Gastrocnemius medialis (tissue), 4 donors: ENCODE measurements around the gene RPS6KA2. TPM values are rescaled to one million over a fixed set of nuclear protein-coding genes. Genes with fewer than 3 reads are reported as not detected.

ENCODE experiments used
- ATAC-seq, 2 donors: fragments of 150-250 bp; one replicate each; pipeline ENCODE4 v1.9.1; 2016
- DNase-seq, 2 donors: peaks; one replicate each; pipeline ENCODE4 v3.0.0-alpha.2; 2019
- H3K27ac ChIP-seq, 4 donors: fragments of 200-600 bp; sonication (generic); 1 replicate in 1 of 4; 2 replicates in 3 of 4; pipeline ENCODE4 v1.5.1; 2016 to 2018; ENCODE audit warnings: mild to moderate bottlenecking in 2 of 4, moderate library complexity in 1 of 4
- H3K27me3 ChIP-seq, 3 donors: fragments of 200-600 bp; sonication (generic) in 2 of 3; 1 replicate in 1 of 3; 2 replicates in 2 of 3; pipeline versions ENCODE4 v1.5.1 to v1.6.0; 2016 to 2019; ENCODE audit warnings: mild to moderate bottlenecking in 1 of 3, moderate library complexity in 1 of 3
- H3K36me3 ChIP-seq, 2 donors: fragments of 200-600 bp; sonication (generic) in 1 of 2; one replicate each; pipeline ENCODE4 v1.5.1; 2017 to 2018
- H3K4me1 ChIP-seq, 2 donors: fragments of 200-600 bp; sonication (generic) in 1 of 2; one replicate each; pipeline ENCODE4 v1.5.1; 2016 to 2017; ENCODE audit warnings: mild to moderate bottlenecking in 2 of 2
- H3K4me3 ChIP-seq, 4 donors: fragments of 200-600 bp; sonication (generic) in 3 of 4; 1 replicate in 1 of 4; 2 replicates in 3 of 4; pipeline ENCODE4 v1.5.1; 2016 to 2019; ENCODE audit warnings: mild to moderate bottlenecking in 2 of 4
- H3K9me3 ChIP-seq, 3 donors: fragments of 200-600 bp; sonication (generic) in 2 of 3; 1 replicate in 1 of 3; 2 replicates in 2 of 3; pipeline ENCODE4 v1.5.1; 2016 to 2019
- POLR2A ChIP-seq, 2 donors: fragments of 450-650 bp; IDR thresholded peaks; one replicate each; pipeline ENCODE4 v1.6.1; 2017; ENCODE audit warnings: antibody characterized with exemption in 2 of 2, mild to moderate bottlenecking in 2 of 2, moderate library complexity in 2 of 2
- in situ Hi-C, 4 donors: fragments of 200-750 bp; cut with MboI; loops; one replicate each; pipeline versions ENCODE4 v1.15.0 to v1.8.0; 2017; ENCODE audit warnings: low sequenced_read_pairs in 4 of 4
- intact Hi-C: fragments of 100-400 bp; cut with DNase I; formaldehyde crosslinking; loops from one replicate; pipeline ENCODE4 v1.15.1; 2023; ENCODE audit warnings: low total_unique reads
- total RNA-seq, 4 donors: library from RNA; depleted of rRNA; stranded (reverse); fragments of >200 nt; gene quantifications; one replicate each; pipeline versions ENCODE4 v1.1.0 to v1.2.3, GENCODE V29; 2016
- TF ChIP-seq, protein P1 (sequence below), 5 experiments: fragments of 450-650 bp in 3 of 5; fragments of 200-600 bp in 2 of 5; sonication (generic) in 2 of 5; IDR thresholded peaks in 4 of 5; conservative IDR thresholded peaks in 1 of 5; 1 replicate in 4 of 5; 2 replicates in 1 of 5; pipeline ENCODE4 v1.5.1; 2016 to 2019; ENCODE audit warnings: antibody characterized with exemption in 5 of 5, mild to moderate bottlenecking in 3 of 5, moderate library complexity in 3 of 5

Gene RPS6KA2
- total RNA-seq, 4 donors from 2014 or later = 18.7 to 35.7 (median 27.4) TPM

DNA sequence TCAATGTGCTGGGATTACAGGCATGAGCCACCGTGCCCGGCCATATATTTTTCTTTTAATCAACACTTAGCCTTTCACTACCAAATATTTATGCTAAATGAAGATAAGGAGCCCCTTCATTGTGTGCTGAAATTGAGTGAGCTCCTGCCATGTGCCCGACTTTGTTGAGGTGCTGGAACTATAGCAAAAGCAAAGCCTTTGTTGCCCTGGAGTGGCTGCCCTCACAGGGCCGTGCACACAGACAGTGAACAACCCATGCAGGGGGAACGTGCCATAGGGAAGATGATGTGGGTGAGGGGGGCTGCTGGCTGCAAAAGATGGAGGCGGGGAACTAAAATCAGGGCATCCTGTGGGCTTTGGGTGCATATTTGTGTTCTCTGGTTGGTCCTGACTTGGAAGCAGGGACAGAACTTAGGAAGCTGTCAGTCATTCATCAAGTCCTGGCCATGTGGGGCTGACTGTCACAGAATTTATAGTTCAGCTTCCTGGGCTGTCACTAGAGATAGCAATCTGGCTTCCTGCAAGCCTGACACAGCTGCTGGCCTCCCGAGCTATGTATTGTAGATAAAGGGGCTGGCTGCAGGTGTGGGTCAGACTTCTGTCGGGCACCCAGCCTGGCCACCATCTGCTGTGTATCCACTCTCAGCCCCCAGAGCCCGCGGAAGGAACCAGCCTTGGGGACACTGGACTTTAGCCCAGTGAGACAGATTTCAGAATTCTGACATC is 187.5 kb downstream of the RPS6KA2 start:
- in situ Hi-C loops (no loop called here), intact Hi-C loops (no loop called here)
- TF ChIP-seq, protein P1, sequence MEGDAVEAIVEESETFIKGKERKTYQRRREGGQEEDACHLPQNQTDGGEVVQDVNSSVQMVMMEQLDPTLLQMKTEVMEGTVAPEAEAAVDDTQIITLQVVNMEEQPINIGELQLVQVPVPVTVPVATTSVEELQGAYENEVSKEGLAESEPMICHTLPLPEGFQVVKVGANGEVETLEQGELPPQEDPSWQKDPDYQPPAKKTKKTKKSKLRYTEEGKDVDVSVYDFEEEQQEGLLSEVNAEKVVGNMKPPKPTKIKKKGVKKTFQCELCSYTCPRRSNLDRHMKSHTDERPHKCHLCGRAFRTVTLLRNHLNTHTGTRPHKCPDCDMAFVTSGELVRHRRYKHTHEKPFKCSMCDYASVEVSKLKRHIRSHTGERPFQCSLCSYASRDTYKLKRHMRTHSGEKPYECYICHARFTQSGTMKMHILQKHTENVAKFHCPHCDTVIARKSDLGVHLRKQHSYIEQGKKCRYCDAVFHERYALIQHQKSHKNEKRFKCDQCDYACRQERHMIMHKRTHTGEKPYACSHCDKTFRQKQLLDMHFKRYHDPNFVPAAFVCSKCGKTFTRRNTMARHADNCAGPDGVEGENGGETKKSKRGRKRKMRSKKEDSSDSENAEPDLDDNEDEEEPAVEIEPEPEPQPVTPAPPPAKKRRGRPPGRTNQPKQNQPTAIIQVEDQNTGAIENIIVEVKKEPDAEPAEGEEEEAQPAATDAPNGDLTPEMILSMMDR (IDR thresholded peaks at IDR 0.05 in 4 of 5, conservative IDR thresholded peaks at IDR 0.05 in 1 of 5) = no peak
- no peak for TF ChIP-seq POLR2A (IDR thresholded peaks at IDR 0.05)
- ATAC-seq = no peak
- DNase-seq = no peak
- Histone ChIP-seq H3K4me1 (no peaks in the 10 kb centered on the region), H3K9me3 (no peaks in the 10 kb centered on the region), H3K4me3 (no peak overlapping the region), H3K27ac (no peak overlapping the region), H3K36me3 (peaks cover 0 to 5% of the 10 kb centered on the region in 2 donors), H3K27me3 (no peaks in the 10 kb centered on the region)

DNA sequence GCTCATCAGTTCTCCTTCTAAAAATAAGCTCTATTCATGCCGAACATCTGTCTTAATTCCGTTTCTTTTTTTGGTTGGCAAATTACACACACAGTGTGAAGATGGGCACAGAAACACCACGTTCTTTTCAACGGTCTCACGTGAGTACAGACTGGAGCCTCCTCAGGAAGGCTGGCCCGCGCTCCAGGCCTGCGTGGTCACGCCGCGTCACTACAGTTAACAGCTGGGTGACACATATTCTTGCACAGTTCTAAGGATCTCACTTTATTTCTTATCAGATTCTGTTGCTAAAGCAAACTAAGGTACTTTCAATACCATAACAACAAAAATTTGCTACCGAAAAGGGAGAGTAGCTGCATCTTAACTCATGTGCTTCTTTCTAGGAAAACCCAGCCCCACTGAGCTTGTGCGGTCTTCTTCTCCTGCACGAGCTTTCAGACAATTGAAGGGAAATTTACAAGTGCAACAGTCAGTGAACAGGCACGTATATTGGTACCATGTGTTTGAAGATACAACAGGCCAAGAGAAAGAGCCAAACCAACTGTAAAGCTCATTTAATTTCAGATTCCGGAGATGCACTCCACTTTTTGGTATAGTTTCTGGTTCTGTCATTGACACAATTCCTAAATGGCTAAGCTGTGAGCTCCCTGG is 188.7 kb downstream of the RPS6KA2 start:
- ATAC-seq (no peak), DNase-seq (no peak)
- Histone ChIP-seq H3K36me3 (peaks cover 0 to 5% of the 10 kb centered on the region in 2 donors), H3K9me3 (no peaks in the 10 kb centered on the region), H3K4me3 (no peak overlapping the region), H3K27me3 (no peaks in the 10 kb centered on the region), H3K27ac (no peak overlapping the region), H3K4me1 (no peaks in the 10 kb centered on the region)
- TF ChIP-seq, protein P1 (IDR thresholded peaks at IDR 0.05 in 4 of 5, conservative IDR thresholded peaks at IDR 0.05 in 1 of 5) = no peak
- TF ChIP-seq POLR2A (IDR thresholded peaks at IDR 0.05) = no peak
- intact Hi-C loops (no loop called here), in situ Hi-C loops (no loop called here)

DNA sequence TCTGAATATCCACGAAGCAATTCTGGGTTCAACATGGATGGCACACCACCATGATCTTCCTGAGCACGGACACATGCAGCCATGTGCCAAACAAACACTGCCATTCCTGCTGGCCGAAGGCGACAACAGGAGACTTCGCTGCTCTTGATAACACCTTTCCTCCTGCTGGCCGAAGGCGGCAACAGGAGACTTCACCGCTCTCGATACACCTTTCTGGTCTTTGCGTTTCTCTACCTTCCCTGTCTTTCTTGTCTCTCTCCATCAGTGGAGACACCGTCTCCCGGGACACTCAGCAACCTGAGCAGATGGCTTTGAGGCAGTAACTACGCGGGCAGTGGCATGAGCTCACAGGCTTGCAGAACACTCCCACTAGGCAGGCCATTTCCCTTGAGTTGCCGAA is 189.4 kb downstream of the RPS6KA2 start:
- TF ChIP-seq, protein P1 (IDR thresholded peaks at IDR 0.05 in 4 of 5, conservative IDR thresholded peaks at IDR 0.05 in 1 of 5) = no peak
- no peak for TF ChIP-seq POLR2A (IDR thresholded peaks at IDR 0.05)
- DNase-seq (no peak), ATAC-seq (no peak)
- intact Hi-C loops = no loop called here
- no peak overlapping the region for H3K27ac ChIP-seq
- H3K36me3 ChIP-seq = peaks cover 0 to 5% of the 10 kb centered on the region in 2 donors
- H3K9me3 ChIP-seq = no peaks in the 10 kb centered on the region
- in situ Hi-C loops = no loop called here
- H3K4me1 ChIP-seq = no peaks in the 10 kb centered on the region
- no peaks in the 10 kb centered on the region for H3K27me3 ChIP-seq
- no peak overlapping the region for H3K4me3 ChIP-seq

DNA sequence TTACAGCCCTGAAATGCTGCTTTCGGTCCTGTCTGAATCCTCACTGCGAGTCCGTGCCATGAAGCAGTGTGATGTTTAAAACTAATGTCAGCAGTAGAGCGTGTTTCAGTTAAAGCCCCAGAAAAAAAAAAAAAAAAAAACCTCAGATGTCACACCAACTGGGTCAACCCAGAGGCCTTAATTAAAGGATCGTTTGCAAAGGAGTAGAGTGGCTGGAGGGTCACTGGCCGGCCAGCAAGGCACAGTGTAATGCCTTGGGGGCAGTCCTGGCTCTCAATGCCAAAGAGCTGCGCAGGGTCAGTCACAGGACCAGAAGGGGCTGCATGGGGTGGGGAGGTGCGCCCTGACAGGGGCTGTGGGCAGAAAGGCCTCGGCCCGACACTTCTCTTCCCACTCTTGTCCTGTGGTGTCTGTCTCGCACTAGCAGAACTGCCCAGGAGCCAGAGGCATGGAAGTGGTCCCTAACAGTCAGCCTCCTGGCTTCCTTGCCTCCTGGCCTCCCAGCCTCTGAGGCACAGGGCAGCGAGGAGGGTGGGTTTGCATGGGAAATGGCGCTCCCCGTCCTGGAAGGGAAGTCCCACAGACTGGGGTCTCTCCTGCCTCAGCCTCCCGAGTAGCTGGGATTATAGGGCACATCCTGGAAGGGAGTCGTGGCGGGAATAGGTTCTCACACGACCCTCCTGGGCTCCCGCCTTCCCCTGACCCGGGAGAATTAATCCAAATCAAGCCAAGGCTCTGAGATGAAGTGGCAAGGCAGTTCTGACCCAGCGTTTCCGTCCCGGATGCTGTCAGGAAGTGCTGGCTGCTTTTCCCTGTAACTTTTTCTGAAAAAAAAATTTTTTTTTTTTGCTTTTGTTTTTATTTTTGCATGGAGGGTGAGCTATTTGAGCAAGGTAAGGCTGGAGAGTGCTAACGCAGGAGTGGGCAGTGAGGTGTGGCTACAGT is 190.6 kb downstream of the RPS6KA2 start:
- TF ChIP-seq, protein P1 (IDR thresholded peaks at IDR 0.05 in 4 of 5, conservative IDR thresholded peaks at IDR 0.05 in 1 of 5) = no peak
- TF ChIP-seq POLR2A (IDR thresholded peaks at IDR 0.05) = no peak

More for the DNA sequence above, 190.6 kb downstream of the RPS6KA2 start:
- no peaks in the 10 kb centered on the region for H3K4me1 ChIP-seq
- peaks cover 0 to 15% of the 10 kb centered on the region in 2 donors for H3K36me3 ChIP-seq
- DNase-seq (no peak), ATAC-seq (no peak)
- intact Hi-C loops (no loop called here), in situ Hi-C loops (no loop called here)
- no peak overlapping the region for H3K4me3 ChIP-seq
- no peaks in the 10 kb centered on the region for H3K9me3 ChIP-seq
- no peaks in the 10 kb centered on the region for H3K27me3 ChIP-seq
- H3K27ac ChIP-seq = no peak overlapping the region
